Measurements from ENCODE around the gene C9orf50.
"Not testable (repeated sequence)": the region's sequence is repeated elsewhere in the genome, so short reads cannot be mapped to it uniquely, and the experiment has no call there.

The C9orf50 gene, protein sequence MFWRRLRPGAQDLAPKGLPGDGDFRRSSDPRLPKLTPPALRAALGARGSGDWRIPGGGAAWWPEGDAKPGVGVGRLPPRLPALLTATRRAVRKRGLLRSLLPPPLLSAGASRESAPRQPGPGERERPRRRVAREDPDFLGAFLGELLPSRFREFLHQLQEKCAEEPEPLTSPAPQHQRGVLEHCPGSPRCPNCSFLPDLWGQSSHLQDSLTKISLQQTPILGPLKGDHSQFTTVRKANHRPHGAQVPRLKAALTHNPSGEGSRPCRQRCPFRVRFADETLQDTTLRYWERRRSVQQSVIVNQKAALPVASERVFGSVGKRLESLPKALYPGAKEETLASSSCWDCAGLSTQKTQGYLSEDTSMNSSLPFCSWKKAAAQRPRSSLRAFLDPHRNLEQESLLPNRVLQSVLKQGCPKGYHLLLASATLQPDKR

DNA sequence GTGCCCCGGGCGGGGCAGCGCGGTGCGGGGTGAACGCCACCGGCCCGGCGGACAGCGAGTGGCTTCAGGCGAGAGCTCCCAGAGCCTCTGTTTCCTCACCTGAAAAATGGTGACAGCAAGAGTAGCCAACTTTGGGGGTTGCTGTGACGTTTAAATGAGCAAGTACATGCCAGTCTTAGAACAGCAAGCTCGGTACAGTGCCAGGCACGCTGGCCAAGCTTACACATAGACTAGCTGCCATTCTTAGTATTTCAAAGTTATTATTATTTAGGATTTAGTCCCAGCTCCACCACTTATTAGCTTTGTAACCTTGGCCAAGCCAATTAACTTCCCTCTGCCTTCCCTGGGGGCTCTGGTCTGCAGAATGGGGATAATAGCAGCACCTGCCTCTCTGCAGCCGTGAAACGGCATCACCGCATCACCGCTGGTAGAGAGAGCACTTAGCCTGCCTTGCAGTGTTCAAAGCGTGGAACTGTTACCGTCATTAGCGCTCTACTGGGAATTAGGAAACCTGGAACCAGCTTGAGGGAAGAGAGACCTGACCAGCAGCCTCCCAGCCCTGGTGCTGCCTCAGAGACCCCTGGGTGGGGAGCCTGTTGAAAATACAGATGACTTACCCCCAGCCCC lies at the start of gene C9orf50:
Gene C9orf50 (minus strand): TSS at position 433 of the 627 bp plus-strand sequence. CDS start 527 bp downstream, outside the sequence.
- no peak within 1 kb of the TSS for H3K27ac Mint-ChIP-seq
- peaks cover 0 to 4% of the 10 kb centered on the region in 2 donors for H3K9me3 Mint-ChIP-seq
- H3K27me3 Mint-ChIP-seq, result peaks cover 49% of the 10 kb centered on the region
- no peak for ATAC-seq
- peaks cover 25% of the 10 kb centered on the region for H3K4me1 Mint-ChIP-seq
- H3K4me3 Mint-ChIP-seq, result peak within 1 kb of the TSS; percentile 14 to 66
- DNase-seq, result no peak

DNA sequence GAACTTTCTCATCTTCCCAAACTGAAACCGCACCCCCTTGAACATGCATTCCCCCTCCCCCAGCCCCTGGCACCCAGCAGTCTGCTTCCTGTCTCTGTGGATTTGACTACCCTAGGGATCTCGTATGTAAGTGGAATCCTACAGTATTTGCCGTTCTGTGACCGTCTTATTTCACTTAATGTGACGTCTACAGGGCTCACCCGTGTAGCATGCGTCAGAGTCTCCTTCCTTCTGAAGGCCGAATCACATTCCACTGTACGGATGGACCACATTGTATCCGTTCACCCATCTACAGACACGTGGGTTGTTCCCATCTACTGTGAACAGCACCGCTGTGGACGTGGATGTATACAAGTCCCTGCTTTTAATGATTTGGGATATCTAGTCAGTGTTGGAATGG lies 49.0 kb upstream of the C9orf50 start:
- Mint-ChIP-seq H3K27ac (peak overlapping the region in 1 of 2 donors; percentile 89), H3K9me3 (no peaks in the 10 kb centered on the region), H3K27me3 (peaks cover 55% of the 10 kb centered on the region), H3K4me1 (peaks cover 17% of the 10 kb centered on the region), H3K4me3 (no peak overlapping the region)
- DNase-seq (no peak), ATAC-seq (no peak)

DNA sequence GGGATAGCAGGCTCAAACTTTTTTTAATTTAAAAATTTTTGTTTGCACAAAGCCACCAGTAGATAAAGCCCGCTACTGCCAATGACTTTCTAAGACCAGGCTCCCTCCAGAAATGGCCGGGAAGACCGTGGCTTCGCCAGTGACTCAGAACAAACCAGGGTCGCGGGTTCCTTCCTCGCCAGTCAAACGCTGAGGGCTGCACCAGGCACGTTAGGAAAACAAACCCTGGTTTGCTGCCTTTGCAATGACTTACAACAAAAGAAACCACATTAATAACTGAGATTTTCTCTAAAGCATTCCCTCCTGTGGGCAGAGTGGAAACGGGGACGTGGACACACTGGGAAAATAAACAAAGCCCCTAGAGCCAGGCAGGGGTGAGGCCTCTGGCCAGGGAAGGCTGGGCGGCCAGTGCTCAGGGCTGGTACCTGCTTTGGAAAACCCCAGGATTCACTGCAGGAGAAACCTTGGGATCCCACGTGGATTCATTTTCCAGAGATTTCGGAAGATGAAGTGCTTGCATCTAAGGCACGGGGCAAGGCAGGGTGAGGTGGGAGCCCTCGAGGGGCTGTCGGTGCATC lies 48.3 kb upstream of the C9orf50 start:
- Mint-ChIP-seq H3K4me3 (no peak overlapping the region), H3K4me1 (peaks cover 23% of the 10 kb centered on the region), H3K27ac (no peak overlapping the region), H3K27me3 (peaks cover 62% of the 10 kb centered on the region), H3K9me3 (no peaks in the 10 kb centered on the region)
- ATAC-seq, result no peak
- DNase-seq, result no peak

DNA sequence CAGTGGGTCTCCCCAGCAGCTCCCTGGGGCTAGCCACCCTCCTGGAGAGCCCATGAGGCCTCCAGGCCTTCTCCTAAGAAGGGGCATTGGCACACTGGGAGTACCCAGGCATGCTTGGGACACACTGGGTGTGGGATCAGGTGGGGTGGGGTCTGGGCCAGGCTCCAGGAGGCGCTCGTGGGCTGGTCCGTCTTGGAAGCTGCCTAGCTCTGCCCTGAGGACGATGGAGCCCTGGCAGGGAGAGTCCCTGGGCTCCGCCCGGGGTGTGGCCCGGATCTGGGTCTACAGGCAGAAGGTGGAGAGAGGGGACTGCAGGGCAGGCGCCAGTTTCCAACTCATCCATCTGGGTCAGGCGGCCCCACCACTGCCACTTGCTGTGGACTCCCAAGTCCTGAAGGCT lies 46.9 kb upstream of the C9orf50 start:
- no peak overlapping the region for H3K27ac Mint-ChIP-seq
- DNase-seq (no peak), ATAC-seq (no peak)
- H3K9me3 Mint-ChIP-seq, result no peaks in the 10 kb centered on the region
- H3K4me1 Mint-ChIP-seq, result peaks cover 23% of the 10 kb centered on the region
- H3K4me3 Mint-ChIP-seq, result no peak overlapping the region
- H3K27me3 Mint-ChIP-seq, result peaks cover 50% of the 10 kb centered on the region

DNA sequence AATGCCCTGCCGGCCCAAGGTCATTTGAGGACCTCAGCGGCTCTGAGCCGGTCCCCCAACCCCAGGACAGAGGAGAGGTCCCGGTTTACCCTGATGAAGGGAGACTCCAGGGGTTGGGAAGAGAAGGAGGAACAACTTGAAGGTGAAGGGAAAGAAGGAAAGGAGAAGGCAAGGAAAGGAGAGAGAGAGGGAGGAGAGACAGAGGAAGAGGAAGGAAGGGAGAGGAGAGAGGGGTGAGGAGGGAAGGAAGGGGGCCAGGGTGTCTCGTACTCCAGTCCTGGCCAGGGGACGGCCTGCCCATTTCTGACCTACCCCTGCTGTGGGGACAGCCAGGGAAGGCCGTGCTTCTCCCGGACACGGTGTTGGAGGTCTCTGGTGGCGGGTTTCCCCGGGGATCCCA lies 46.5 kb upstream of the C9orf50 start:
- no peak overlapping the region for H3K27ac Mint-ChIP-seq
- H3K4me1 Mint-ChIP-seq, result peaks cover 23% of the 10 kb centered on the region
- peaks cover 46% of the 10 kb centered on the region for H3K27me3 Mint-ChIP-seq
- no peak for ATAC-seq
- no peak overlapping the region for H3K4me3 Mint-ChIP-seq
- no peak for DNase-seq
- H3K9me3 Mint-ChIP-seq, result no peaks in the 10 kb centered on the region

DNA sequence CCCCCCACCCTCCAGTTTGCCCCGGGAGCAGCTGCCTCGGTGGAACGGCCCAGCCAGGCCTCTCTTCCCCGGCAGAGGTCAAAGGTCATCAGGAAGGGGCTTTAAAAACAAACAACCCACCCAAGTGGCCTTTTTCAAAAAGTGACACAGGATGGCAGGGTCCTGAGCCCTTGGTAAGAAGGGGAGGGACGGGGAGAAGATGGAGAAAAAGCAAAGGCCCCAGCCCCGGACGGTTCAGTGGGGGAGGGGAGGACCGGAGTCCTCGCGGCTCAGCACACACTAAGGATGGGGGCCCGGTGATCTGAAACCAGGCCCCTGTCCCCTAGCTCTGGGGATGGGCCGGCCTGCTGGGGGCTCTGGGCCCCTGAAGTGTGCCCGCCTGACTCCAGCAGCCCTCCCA lies 45.7 kb upstream of the C9orf50 start:
- no peaks in the 10 kb centered on the region for H3K9me3 Mint-ChIP-seq
- H3K4me1 Mint-ChIP-seq, result peaks cover 19% of the 10 kb centered on the region
- H3K27ac Mint-ChIP-seq, result no peak overlapping the region
- DNase-seq (no peak), ATAC-seq (no peak)
- H3K4me3 Mint-ChIP-seq, result no peak overlapping the region
- peaks cover 46% of the 10 kb centered on the region for H3K27me3 Mint-ChIP-seq

DNA sequence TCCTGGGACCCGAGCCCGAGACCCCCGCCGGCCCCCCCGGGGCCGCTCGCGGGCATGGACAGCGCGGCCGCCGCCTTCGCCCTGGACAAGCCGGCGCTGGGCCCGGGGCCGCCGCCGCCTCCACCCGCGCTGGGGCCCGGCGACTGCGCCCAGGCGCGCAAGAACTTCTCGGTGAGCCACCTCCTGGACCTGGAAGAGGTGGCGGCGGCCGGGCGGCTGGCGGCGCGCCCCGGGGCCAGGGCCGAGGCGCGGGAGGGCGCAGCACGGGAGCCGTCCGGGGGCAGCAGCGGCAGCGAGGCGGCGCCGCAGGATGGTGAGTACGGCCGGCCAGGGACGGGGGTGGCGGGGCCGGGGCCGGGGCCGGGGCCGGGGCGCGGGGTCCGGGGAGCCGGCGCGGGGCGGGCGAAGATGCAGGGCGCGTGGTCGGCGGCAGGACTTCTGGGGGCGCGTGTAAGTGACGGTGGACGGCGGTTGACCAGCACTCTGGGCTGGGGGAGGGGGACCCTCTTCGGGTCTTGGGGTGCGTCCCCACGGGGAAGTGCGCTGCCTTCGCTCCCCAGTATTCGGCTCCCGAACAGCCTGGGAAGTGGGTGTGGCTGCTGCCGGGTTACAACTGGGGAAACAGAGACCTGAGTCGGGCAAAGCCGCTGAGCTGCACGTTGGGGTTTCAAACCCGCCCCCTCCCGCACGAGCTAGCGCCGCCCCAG lies 45.1 kb upstream of the C9orf50 start:
- DNase-seq (no peak), ATAC-seq (peak; percentile 53)
- Mint-ChIP-seq H3K4me1 (peaks cover 16% of the 10 kb centered on the region), H3K9me3 (no peaks in the 10 kb centered on the region), H3K27ac (no peak overlapping the region), H3K4me3 (peak overlapping the region; percentile 39 to 61), H3K27me3 (peaks cover 49% of the 10 kb centered on the region)

DNA sequence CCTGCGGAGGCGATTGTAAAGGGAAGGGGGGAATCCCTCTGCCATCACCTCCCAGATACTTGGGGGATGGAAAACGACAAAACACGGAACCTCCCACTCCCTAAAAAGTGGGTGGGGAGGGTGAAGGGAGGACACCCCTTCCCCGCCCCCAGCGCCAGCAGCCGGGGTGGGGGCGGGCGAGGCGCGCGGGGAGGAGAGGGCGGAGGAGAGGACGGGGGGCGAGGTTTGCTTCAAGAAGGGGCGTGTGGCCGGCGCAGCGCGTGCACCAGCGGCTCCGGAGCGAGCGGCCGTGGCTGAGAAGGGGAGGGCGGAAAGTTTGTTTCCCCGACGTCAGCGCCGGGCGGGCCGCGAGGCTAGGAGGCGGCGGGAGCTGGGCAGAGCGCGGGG lies 44.5 kb upstream of the C9orf50 start, which contains the start of gene PRRX2:
Gene PRRX2 (plus strand): TSS at position 259 of the 387 bp plus-strand sequence. CDS start 221 bp downstream, outside the sequence.
- peaks cover 51% of the 10 kb centered on the region for H3K27me3 Mint-ChIP-seq
- no peaks in the 10 kb centered on the region for H3K9me3 Mint-ChIP-seq
- peaks cover 16% of the 10 kb centered on the region for H3K4me1 Mint-ChIP-seq
- DNase-seq, result peak; percentile 34 to 43
- peak within 1 kb of the TSS in 1 of 2 donors; percentile 27 for H3K27ac Mint-ChIP-seq
- H3K4me3 Mint-ChIP-seq, result peak within 1 kb of the TSS; percentile 75 to 89
- ATAC-seq, result peak; percentile 71

DNA sequence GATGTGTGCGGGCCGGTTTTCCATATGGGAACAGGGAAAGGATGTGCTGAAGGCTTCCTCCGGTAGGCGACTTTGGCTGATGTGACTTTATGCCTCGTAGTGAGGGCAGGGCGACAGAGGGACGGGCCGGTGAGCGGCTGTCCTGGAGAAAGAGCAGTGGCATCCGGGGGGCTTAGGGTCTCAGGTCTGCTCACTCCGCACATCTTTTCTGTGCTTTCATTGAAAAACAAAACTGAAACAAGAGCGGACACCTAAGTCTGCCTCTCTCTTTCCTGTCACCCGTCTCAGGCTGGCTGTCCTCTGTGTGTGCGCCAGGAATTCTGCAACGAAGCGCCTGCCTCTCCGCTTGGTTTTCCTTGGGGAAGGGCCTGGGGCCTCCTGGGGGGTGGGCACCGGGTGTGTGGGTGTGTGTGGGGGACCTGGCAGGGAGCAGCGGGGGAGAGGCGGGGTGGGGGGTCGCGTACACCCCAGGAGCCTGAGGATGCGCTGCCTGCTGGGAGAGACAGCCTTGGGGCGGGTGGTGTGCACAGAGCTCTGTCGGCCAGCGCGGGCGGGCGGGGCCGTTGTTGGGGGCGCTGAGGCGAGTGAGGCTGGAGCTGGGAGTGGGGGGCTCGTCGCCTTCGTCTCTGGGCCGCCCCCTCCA lies 44.0 kb upstream of the C9orf50 start:
- Mint-ChIP-seq H3K4me1 (peaks cover 16% of the 10 kb centered on the region), H3K27ac (peak overlapping the region in 1 of 2 donors; percentile 27)
- DNase-seq, result peak in 1 of 2 donors; percentile 11

DNA sequence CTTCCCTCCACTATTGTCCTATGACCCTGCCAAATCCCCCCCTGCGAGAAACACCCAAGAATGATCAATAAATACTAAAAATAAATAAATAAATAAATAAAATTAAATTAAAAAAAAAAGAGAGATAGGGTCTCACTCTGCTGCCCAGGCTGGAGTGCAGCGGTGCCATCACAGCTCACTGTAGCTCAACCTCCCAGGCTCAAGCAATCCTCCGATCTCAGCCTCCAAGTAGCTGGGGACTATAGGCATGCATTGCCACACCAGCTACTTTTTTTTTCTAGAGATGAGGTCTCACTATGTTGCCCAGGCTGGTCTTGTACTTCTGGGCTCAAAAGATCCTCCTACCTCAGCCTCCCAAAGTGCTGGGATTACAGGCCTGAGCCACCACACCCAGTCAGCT lies 41.3 kb upstream of the C9orf50 start:
- not testable (repeated sequence) for H3K9me3 Mint-ChIP-seq, H3K4me3 Mint-ChIP-seq, H3K27ac Mint-ChIP-seq, H3K4me1 Mint-ChIP-seq, DNase-seq, ATAC-seq
- H3K27me3 Mint-ChIP-seq, result peaks cover 22% of the 10 kb centered on the region

More for the DNA sequence above, 44.0 kb upstream of the C9orf50 start:
- peak; percentile 55 for ATAC-seq
- H3K9me3 Mint-ChIP-seq, result no peaks in the 10 kb centered on the region
- H3K4me3 Mint-ChIP-seq, result peak overlapping the region; percentile 75 to 89
- peaks cover 48% of the 10 kb centered on the region for H3K27me3 Mint-ChIP-seq

DNA sequence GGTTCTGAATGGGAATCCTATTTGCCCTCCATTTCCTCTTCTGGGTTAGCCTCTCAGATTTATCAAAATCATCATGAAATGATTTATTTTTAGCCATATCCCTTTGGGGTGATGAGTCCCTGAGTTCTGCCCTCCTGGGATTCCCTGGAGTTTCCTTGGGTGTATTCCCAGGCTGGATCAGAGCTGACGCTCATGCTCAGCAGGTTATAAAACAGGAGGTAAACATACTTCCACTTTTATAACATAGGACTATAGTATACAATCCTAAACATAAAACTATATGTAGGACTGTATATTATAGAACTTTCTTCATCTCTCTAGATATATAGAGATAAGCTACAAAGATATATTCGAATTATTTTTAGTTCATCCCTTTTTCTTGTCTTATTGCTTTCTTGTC lies 40.1 kb upstream of the C9orf50 start:
- H3K27ac Mint-ChIP-seq, result no peak overlapping the region
- DNase-seq (no peak), ATAC-seq (no peak)
- no peaks in the 10 kb centered on the region for H3K9me3 Mint-ChIP-seq
- peaks cover 17% of the 10 kb centered on the region for H3K27me3 Mint-ChIP-seq
- no peak overlapping the region for H3K4me3 Mint-ChIP-seq
- H3K4me1 Mint-ChIP-seq, result peaks cover 10% of the 10 kb centered on the region

DNA sequence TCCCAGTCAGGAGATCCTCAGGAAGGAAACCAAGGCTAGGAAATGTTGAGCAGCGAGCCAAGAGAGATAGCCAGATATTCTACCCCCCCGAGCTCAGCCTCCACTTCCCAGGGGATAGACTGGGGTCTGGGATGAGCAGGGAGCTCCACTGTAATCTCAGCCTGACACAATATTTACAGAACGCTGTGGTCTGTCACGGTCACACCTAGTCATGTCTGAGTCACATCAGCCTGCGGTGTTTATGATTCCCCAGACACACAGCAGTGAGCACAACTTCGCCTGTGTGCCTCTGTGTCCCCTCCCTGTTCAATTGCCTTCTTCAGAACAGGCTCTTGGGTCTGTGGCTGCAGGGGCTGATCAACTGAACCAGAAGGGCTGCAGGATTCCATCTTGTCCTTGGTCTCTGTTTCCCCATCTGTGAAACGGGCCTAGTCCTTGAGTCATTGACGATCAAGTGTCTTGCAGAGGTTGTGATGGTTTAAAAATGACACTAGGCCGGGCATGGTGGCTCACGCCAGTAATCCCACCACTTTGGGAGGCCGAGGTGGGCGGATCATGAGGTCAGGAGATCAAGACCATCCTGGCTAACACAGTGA lies 36.0 kb upstream of the C9orf50 start:
- Mint-ChIP-seq H3K4me1 (no peaks in the 10 kb centered on the region), H3K4me3 (no peak overlapping the region), H3K27ac (no peak overlapping the region), H3K9me3 (no peaks in the 10 kb centered on the region), H3K27me3 (peaks cover 5% of the 10 kb centered on the region)
- DNase-seq, result no peak
- ATAC-seq, result no peak

DNA sequence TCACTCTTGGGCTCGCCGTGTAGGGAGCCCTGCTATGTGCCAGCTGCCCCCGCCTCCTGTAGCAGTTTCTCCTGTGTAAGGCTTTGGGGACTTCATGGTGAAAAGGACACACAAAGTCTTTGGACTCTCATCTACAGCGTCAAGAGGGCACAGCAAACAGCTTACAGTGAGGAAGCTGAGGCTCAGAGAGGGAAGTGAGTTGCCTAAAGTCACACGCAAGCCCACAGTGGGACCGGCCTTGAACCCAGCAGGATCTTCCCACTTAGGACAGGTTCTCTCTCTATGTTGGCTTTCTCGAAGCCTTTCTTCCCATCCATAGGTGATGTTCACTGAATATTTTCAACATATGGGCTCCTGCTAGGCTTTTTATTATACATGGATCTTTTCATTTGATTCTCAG lies 34.8 kb upstream of the C9orf50 start:
- Mint-ChIP-seq H3K4me1 (no peaks in the 10 kb centered on the region), H3K27me3 (no peaks in the 10 kb centered on the region), H3K4me3 (no peak overlapping the region), H3K27ac (no peak overlapping the region), H3K9me3 (no peaks in the 10 kb centered on the region)
- DNase-seq (no peak), ATAC-seq (no peak)

DNA sequence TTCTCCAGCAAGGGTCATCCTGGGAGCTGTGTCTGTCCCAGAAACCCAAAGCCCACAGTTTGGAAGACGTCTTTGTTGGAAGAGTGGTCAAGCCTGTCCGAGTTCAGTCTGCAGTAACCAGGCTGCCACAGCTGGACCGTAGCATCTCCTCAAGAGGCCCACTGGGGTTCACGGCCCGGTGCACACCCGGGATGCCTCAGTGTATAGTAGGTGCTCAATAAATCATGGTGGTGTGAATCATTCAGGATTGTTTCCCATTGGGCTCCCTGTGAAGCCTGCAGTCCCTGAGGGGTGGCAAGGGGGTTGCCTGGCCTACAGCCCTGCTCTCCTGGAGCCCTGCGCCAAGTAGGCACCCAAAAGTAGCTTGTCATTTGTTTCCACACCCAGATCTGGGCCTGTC lies 34.3 kb upstream of the C9orf50 start:
- DNase-seq (no peak), ATAC-seq (no peak)
- no peaks in the 10 kb centered on the region for H3K9me3 Mint-ChIP-seq
- H3K27ac Mint-ChIP-seq, result no peak overlapping the region
- no peak overlapping the region for H3K4me3 Mint-ChIP-seq
- peaks cover 3% of the 10 kb centered on the region for H3K4me1 Mint-ChIP-seq
- no peaks in the 10 kb centered on the region for H3K27me3 Mint-ChIP-seq
